ENCODE measurements around the gene MYF5.

The MYF5 gene

GRCh38 chr12:80756875-80757274 is 40.2 kb downstream of the MYF5 start:
- in situ Hi-C loops (cut with MboI; ENCODE audit: low sequenced_read_pairs): no loop called here

GRCh38 chr12:80761838-80762237 is 45.1 kb downstream of the MYF5 start:
- in situ Hi-C loops (cut with MboI; ENCODE audit: low sequenced_read_pairs): no loop called here

- in situ Hi-C loops (cut with MboI; ENCODE audit: low sequenced_read_pairs): no loop called here
These were observed 47.2 kb downstream of the MYF5 start for GRCh38 chr12:80763874-80764273.

- in situ Hi-C loops (cut with MboI; ENCODE audit: low sequenced_read_pairs): no loop called here
These were observed 49.5 kb downstream of the MYF5 start for GRCh38 chr12:80766210-80766609.

- in situ Hi-C loops (cut with MboI; ENCODE audit: low sequenced_read_pairs): no loop called here
These were observed 50.2 kb downstream of the MYF5 start for GRCh38 chr12:80766897-80767296.
